Lower leg skin (tissue), 4 donors: Measurements from ENCODE around the gene UQCRC1. TPM values are rescaled to one million over a fixed set of nuclear protein-coding genes. Genes with fewer than 3 reads are reported as not detected.
A peak's percentile ranks its signal among the peaks of the same experiment; 100 is the strongest.

Experiments
- DNase-seq, 2 donors: peaks; one replicate each; pipeline ENCODE4 v3.0.0-alpha.2; 2019; ENCODE audit warnings: low spot score in 2 of 2
- H3K4me3 ChIP-seq: fragments of 200-600 bp; sonication (generic); 2 replicates; pipeline ENCODE4 v1.5.1; 2017; ENCODE audit warnings: mild to moderate bottlenecking, low read depth; ENCODE audit not compliant: poor library complexity, severe bottlenecking
- POLR2A ChIP-seq, 2 donors: fragments of 450-650 bp; IDR thresholded peaks; one replicate each; pipeline ENCODE4 v1.6.1; 2016 to 2017; ENCODE audit warnings: antibody characterized with exemption in 2 of 2, mild to moderate bottlenecking in 1 of 2, moderate library complexity in 1 of 2
- WGBS, 2 donors: methylation state at CpG; one replicate each; pipeline ENCODE4 v1.1.5; 2018; 5-methylcytosine and 5-hydroxymethylcytosine counted together
- intact Hi-C: fragments of 100-400 bp; cut with DNase I; formaldehyde crosslinking; loops from one replicate; pipeline ENCODE4 v1.15.0; 2023; ENCODE audit warnings: low total_unique reads
- total RNA-seq, 4 donors: library from RNA; depleted of rRNA; stranded (reverse); fragments of >200 nt; gene quantifications; one replicate each; pipeline ENCODE4 v1.1.0, GENCODE V29; 2016
- TF ChIP-seq, protein P1 (sequence below), 3 donors: fragments of 450-650 bp; IDR thresholded peaks; one replicate each; pipeline ENCODE4 v1.5.1; 2016; ENCODE audit warnings: antibody characterized with exemption in 3 of 3, mild to moderate bottlenecking in 3 of 3, moderate library complexity in 2 of 3

UQCRC1 gene
- total RNA-seq, 4 donors from 2014 or later = 240 to 373 (median 334) TPM

DNA sequence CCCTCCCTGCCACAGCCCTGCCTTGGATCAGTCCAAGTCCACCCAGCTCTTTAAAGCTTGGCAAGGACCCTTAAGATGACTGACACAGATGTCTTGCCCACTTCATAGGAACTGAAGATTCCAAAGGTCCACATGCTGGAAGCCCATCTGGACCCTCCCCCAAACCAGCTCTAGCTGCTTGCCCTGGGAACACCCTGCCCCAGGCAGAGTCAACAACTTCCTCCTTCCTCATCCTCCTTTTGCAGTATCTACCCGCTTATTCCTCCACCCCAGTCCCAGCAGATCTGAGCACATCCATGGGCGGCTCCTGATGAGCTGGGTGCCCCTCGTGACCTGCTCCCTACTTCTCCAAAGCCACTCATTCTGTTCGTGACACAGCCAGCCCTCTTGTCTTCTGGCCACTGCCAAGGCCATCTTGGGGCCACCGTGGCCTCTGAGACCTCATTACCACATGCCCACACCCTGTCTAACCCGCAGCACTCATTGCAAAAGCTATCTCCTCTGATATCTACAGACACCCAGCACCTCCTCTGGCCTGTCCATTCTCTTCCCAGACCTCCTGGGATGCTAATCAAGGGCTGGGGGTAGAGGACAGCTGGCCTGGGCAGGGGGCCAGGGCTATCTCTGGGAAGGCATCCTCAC, 50.8 kb downstream of the UQCRC1 start:
- no peak for TF ChIP-seq POLR2A (IDR thresholded peaks at IDR 0.05)
- TF ChIP-seq, protein P1, sequence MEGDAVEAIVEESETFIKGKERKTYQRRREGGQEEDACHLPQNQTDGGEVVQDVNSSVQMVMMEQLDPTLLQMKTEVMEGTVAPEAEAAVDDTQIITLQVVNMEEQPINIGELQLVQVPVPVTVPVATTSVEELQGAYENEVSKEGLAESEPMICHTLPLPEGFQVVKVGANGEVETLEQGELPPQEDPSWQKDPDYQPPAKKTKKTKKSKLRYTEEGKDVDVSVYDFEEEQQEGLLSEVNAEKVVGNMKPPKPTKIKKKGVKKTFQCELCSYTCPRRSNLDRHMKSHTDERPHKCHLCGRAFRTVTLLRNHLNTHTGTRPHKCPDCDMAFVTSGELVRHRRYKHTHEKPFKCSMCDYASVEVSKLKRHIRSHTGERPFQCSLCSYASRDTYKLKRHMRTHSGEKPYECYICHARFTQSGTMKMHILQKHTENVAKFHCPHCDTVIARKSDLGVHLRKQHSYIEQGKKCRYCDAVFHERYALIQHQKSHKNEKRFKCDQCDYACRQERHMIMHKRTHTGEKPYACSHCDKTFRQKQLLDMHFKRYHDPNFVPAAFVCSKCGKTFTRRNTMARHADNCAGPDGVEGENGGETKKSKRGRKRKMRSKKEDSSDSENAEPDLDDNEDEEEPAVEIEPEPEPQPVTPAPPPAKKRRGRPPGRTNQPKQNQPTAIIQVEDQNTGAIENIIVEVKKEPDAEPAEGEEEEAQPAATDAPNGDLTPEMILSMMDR (IDR thresholded peaks at IDR 0.05) = no peak
- intact Hi-C loops = loop anchor here (10.0 kb wide), 2 partner anchors 114 to 284 kb away; partner anchors contain the start of genes ATRIP, CCDC51 and TMA7
- peak; percentile 66 to 90 for DNase-seq
- 50 to 55% methylated on average over 6 of the region's 6 CpGs for WGBS, 2 donors
- no peak overlapping the region for H3K4me3 ChIP-seq

DNA sequence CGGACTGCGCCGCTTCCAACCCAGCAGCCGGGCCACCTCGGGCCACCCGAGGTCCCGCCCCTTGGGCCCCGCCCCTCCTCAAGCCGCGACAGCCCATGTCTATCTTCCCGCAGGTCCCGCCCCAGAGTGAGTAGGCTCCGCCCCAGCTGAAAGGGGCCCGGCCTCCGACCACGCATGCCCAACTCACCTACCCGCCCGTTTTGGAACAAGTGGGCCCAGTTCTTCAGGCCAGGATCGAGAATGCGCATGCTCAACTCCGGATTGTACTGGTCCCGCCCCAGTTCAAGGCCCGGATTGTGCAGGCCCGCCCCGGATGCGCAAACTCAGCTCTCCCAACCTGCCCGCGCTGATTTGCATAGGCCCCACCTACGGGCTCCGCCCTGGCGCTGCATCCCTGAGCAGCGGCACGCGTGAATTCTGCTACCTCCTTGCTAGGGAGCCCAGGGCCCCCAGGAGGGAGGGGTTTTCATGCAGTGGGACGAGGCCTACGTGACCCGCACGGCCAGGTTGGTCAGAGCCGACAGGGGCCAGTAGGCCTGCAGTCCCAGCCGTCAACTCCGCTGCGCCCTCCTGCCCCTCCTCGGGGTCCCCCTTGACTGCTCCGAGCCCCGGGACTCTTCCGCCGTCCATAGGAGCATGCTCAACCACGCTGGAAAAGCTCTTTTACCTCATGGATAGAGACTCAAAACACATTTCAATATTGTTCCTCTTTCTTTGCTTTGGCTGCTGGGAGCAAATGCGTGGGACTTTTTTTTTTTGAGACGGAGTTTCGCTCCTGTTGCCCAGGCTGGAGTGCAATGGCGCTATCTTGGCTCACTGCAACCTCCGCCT, 52.4 kb downstream of the UQCRC1 start, which contains the start of gene PFKFB4:
Gene PFKFB4, minus strand, starts transcription at position 8 of the 831 bp plus-strand sequence. CDS start 26 bp downstream, outside the sequence.
- TF ChIP-seq POLR2A (IDR thresholded peaks at IDR 0.05) = no peak
- TF ChIP-seq, protein P1 (IDR thresholded peaks at IDR 0.05) = no peak
- peak; percentile 99 to 100 for DNase-seq
- H3K4me3 ChIP-seq = peak within 1 kb of the TSS; percentile 34
- intact Hi-C loops = loop anchor here (10.0 kb wide), 2 partner anchors 112 to 282 kb away; partner anchors contain the start of genes ATRIP, CCDC51 and TMA7
- 1% methylated on average over 34 to 51 of the region's 53 CpGs for WGBS, 2 donors

DNA sequence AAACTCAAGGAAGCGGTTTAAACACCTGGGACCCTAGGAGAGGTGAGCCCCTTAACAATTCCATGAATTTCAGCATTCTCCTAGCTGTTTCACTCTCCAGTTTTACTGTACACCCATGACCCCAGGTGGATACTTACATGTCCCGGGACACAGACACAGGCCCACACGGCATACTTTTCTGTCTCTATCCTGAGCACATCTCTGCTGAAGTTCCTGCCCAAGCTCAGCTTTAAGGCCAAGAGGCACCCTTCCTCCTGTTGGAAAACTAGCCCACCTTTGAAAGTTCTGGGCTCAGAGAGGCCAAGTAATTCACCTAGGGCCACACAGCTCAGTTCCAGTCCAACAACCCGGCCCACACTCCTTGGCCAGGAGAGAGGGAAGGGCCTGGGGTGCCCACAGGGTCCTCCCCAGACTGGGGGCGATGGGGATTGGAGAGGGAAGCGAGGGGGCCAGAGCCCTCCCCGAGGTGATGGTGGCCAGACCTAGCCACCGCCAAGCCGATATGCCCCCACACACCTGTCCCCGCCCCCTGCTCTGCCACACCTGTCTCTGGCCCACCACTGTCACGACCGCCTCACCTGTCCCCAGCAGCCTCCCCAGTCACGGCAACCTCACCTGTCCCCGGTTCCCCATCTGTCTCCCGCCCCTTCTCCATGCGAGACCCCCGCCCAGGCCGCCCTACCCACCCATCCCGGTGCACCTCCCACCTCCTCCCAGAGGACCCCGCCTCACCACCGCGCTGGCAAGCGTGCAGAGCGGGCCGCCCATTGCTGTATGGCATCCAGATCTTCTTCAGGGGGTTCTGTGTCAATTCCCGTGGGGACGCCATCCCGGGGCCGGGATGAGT, 53.3 kb downstream of the UQCRC1 start:
- DNase-seq = peak in 1 of 2 donors; percentile 41
- no peak for TF ChIP-seq POLR2A (IDR thresholded peaks at IDR 0.05)
- TF ChIP-seq, protein P1 (IDR thresholded peaks at IDR 0.05) = no peak
- intact Hi-C loops = loop anchor here (10.0 kb wide), 2 partner anchors 111 to 281 kb away; partner anchors contain the start of genes ATRIP, CCDC51 and TMA7
- WGBS, 2 donors = 21% methylated on average over 26 to 29 of the region's 29 CpGs
- peak overlapping the region; percentile 34 for H3K4me3 ChIP-seq

DNA sequence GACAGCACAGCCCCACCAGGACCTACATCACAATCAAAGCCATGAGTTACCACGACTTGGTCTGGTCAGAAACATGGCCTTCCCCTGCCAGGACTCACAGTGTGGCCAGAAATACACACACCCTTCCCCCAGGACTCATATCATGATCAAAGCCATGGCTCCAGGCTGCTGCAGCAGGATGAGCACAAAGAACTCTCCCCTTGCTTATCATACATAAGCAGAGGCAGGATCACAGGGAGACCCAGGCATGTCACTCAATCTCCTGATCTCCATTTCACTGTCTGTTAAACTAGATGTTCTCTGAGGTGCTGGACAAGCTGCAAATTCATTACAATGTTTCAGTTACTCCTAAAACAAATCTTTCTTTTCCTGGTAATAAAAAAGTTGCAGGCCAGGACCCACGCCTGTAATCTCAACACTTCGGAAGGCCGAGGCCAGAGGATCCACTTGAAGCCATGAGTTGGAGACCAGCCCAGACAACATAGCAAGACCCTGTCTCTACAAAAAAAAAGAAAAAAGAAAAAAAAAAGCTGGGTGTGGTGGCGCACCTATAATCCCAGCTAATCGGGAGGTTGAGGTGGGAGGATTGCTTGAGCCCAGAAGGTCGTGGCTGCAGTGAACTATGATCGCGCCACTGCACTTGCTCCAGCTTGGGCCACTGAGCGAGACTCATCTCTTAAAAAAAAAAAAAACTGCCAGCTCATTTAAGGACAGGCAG, 54.1 kb downstream of the UQCRC1 start:
- TF ChIP-seq POLR2A (IDR thresholded peaks at IDR 0.05) = no peak
- TF ChIP-seq, protein P1 (IDR thresholded peaks at IDR 0.05) = no peak
- 89 to 94% methylated on average over 10 of the region's 10 CpGs for WGBS, 2 donors
- intact Hi-C loops = loop anchor here (10.0 kb wide), 2 partner anchors 111 to 281 kb away; partner anchors contain the start of genes ATRIP, CCDC51 and TMA7
- DNase-seq = no peak
- H3K4me3 ChIP-seq = no peak overlapping the region
